Heart left ventricle (tissue), 13 donors: Measurements from ENCODE around the gene ZNF563.

Experiments used
- POLR2A ChIP-seq, 2 donors: fragments of 450-650 bp; IDR thresholded peaks; one replicate each; pipeline ENCODE4 v1.6.1; 2017; ENCODE audit warnings: antibody characterized with exemption in 2 of 2, mild to moderate bottlenecking in 2 of 2, moderate library complexity in 2 of 2
- TF ChIP-seq, protein P1 (sequence below), 12 donors: fragments of 200-600 bp; sonication (generic) in 4 of 12; IDR thresholded peaks; one replicate each; pipeline versions ENCODE4 v1.5.0 to v1.8.0; 2018 to 2022; ENCODE audit warnings: antibody characterized with exemption in 12 of 12, mild to moderate bottlenecking in 5 of 12
- donor health status: ischemic (EF 13 %, LVEDD 7.1; RV severe dilation, severe dysfunction).
- donor health status: DM: no; HTN: yes; CAD: no.
- donor health status: DM: no; HTN: no; CAD: no.
- donor health status: ischemic (EF 25% LVEDD 6.9; RV normal size, moderate dysfunction).
- donor health status: ischemic (EF 25% LVEDD 5.7; RV mildly dilated, moderate dysfunction).
- donor health status: ischemic (EF 35%, LVEDD 5.7; RV mildly dilated, moderate dysfunction).
- donor health status: nonischemic (EF 11% LVEDD 7.7; RV severe dilation, severe dysfunction).
- donor health status: DM: yes; HTN: yes; CAD: no.
- donor health status: PGD.
- donor health status: ischemic (EF 29% LVEDD 5.4; RV normal size, mild dysfunction).
- donor health status: nonischemic (EF 23%, LVEDD 6.1; RV moderate dilation, normal function).

DNA sequence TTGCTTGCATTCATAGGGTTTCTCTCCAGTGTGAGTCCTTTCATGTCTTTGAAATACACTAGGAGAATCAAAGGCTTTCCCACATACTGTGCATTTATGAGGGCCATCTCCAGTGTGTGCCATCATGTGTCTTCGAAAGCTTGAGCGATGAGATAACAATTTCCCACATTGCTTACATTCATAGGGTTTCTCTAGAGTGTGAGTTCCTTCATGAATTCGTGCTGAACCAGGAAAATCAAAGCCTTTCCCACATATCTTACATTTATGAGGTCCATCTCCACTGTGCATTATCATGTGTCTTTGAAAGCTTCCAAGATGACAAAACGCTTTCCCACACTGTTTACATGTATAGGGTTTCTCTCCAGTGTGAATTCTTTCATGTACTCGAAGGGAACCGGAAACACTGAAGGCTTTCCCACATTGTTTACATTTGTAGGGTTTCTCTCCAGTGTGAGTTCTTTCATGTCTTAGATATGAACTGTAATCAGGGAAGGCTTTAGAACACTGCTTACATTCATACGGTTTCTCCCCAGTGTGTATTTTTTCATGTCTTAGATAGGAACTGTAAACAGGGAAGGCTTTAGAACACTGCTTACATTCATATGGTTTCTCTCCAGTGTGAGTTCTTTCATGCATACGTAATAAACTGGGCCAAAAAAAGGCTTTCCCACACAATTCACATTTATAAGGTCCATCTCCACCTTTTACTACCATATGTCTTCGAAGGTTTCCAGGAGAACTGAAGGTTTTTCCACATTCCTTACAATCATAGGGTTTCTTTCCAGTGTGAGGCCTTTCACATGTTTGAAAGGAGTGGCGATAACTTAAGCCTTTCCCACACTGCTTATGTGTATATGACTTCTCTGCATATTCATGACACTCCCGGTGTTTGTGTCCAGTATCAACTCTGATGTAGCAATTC lies 60.2 kb downstream of the ZNF563 start:
- TF ChIP-seq, protein P1, sequence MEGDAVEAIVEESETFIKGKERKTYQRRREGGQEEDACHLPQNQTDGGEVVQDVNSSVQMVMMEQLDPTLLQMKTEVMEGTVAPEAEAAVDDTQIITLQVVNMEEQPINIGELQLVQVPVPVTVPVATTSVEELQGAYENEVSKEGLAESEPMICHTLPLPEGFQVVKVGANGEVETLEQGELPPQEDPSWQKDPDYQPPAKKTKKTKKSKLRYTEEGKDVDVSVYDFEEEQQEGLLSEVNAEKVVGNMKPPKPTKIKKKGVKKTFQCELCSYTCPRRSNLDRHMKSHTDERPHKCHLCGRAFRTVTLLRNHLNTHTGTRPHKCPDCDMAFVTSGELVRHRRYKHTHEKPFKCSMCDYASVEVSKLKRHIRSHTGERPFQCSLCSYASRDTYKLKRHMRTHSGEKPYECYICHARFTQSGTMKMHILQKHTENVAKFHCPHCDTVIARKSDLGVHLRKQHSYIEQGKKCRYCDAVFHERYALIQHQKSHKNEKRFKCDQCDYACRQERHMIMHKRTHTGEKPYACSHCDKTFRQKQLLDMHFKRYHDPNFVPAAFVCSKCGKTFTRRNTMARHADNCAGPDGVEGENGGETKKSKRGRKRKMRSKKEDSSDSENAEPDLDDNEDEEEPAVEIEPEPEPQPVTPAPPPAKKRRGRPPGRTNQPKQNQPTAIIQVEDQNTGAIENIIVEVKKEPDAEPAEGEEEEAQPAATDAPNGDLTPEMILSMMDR (IDR thresholded peaks at IDR 0.05) = no peak
- TF ChIP-seq POLR2A (IDR thresholded peaks at IDR 0.05) = no peak
